Adrenal gland (tissue), 12 donors: Measurements from ENCODE around the gene FHOD3. TPM values are rescaled to one million over a fixed set of nuclear protein-coding genes. Genes with fewer than 3 reads are reported as not detected.

Experiments
- DNase-seq, 7 donors: peaks; one replicate each; pipeline ENCODE4 v3.0.0-alpha.2; 2019 to 2020
- H3K27ac ChIP-seq, 5 donors: fragments of 200-600 bp; sonication (generic) in 4 of 5; 1 replicate in 3 of 5; 2 replicates in 2 of 5; pipeline versions ENCODE4 v1.5.1 to v1.8.0; 2016 to 2020; ENCODE audit warnings: mild to moderate bottlenecking in 1 of 5
- H3K27me3 ChIP-seq: fragments of 200-600 bp; 2 replicates; pipeline ENCODE4 v1.8.0; 2021
- H3K36me3 ChIP-seq, 2 donors: fragments of 200-600 bp; replicated peaks in 1 of 2; 1 replicate in 1 of 2; 2 replicates in 1 of 2; pipeline versions ENCODE4 v1.5.1 to v1.8.0; 2018 to 2022
- H3K4me1 ChIP-seq, 2 donors: fragments of 200-600 bp; replicated peaks in 1 of 2; 1 replicate in 1 of 2; 2 replicates in 1 of 2; pipeline versions ENCODE4 v1.5.1 to v1.8.0; 2018 to 2021
- H3K4me3 ChIP-seq, 4 donors: fragments of 200-600 bp; sonication (generic) in 3 of 4; one replicate each; pipeline ENCODE4 v1.5.1; 2016 to 2018
- H3K9me3 ChIP-seq, 3 donors: fragments of 200-600 bp; sonication (generic) in 1 of 3; replicated peaks in 1 of 3; 1 replicate in 2 of 3; 2 replicates in 1 of 3; pipeline versions ENCODE4 v1.5.1 to v1.8.0; 2016 to 2021
- CTCF ChIP-seq, 6 experiments: fragments of 450-650 bp in 4 of 6; fragments of 200-600 bp in 2 of 6; sonication (generic) in 1 of 6; IDR thresholded peaks; 1 replicate in 5 of 6; 2 replicates in 1 of 6; pipeline versions ENCODE4 v1.5.1 to v1.8.0; 2016 to 2021; ENCODE audit warnings: antibody characterized with exemption in 6 of 6, mild to moderate bottlenecking in 2 of 6, moderate library complexity in 1 of 6
- POLR2A ChIP-seq, 2 donors: fragments of 450-650 bp; IDR thresholded peaks; one replicate each; pipeline ENCODE4 v1.6.1; 2017; ENCODE audit warnings: antibody characterized with exemption in 2 of 2, mild to moderate bottlenecking in 2 of 2, moderate library complexity in 1 of 2
- WGBS, 4 donors: extraction: QIAGEN DNeasy Blood & Tissue Kit in 2 of 4; methylation state at CpG; one replicate each; pipeline versions ENCODE4 v1.1.5 to v1.1.7; 2013 to 2017; 5-methylcytosine and 5-hydroxymethylcytosine counted together
- intact Hi-C, 2 donors: fragments of 100-400 bp; cut with DNase I; formaldehyde crosslinking; loops; one replicate each; pipeline versions ENCODE4 v1.14.1 to v1.15.0; 2022 to 2023
- polyA plus RNA-seq, 3 donors: library from polyadenylated mRNA; stranded (reverse); fragments of 200-250 nt in 2 of 3; fragments of 350-450 nt in 1 of 3; fragmentation: Illumina TruSeq in 1 of 3; extraction: RNeasy Lipid Tissue Mini Kit (QIAGEN cat#74804) in 1 of 3; gene quantifications; one replicate each; pipeline ENCODE4 v1.2.3, GENCODE V29; 2013 to 2014
- total RNA-seq, 9 donors: library from RNA; depleted of rRNA in 4 of 9; stranded (reverse); fragments of >200 nt in 4 of 9; fragments of 120-200 nt in 1 of 9; fragmentation: NEBNext Ultra II Directional in 1 of 9; extraction: Animal tissue kit (Norgen Biotek cat#: 25700) in 1 of 9; gene quantifications; one replicate each; pipeline versions ENCODE4 v1.1.0 to v1.2.4, GENCODE V29; 2013 to 2023
- donor health status: healthy with polysubstance abuse.
- donor health status: Bipolar disorder and iron deficiency.
- donor health status: DM: yes; HTN: yes; CAD: no.
- donor health status: DM: no; HTN: no; CAD: no.
- donor health status: DM: no; HTN: no; CAD: no.
- donor health status: DM: yes; HTN: yes; CAD: no.

Gene FHOD3
- total and polyA plus RNA-seq, 12 donors: 17.5 to 87.9 (median 48.5) TPM

GRCh38 chr18:36341944-36342343, 44.4 kb downstream of the FHOD3 start:
- Histone ChIP-seq H3K4me1 (no peaks in the 10 kb centered on the region), H3K9me3 (no peaks in the 10 kb centered on the region), H3K36me3 (no peaks in the 10 kb centered on the region), H3K4me3 (no peak overlapping the region), H3K27me3 (no peaks in the 10 kb centered on the region), H3K27ac (no peak overlapping the region)
- no peak for DNase-seq
- intact Hi-C loops: no loop called here
- TF ChIP-seq CTCF (IDR thresholded peaks at IDR 0.05) (no peak), POLR2A (IDR thresholded peaks at IDR 0.05) (no peak)

GRCh38 chr18:36348331-36348730, 50.8 kb downstream of the FHOD3 start:
- no peak overlapping the region for H3K4me3 ChIP-seq
- DNase-seq: peak in 1 of 7 donors; percentile 28
- intact Hi-C loops: no loop called here
- 74 to 79% (median 77%) methylated on average over 3 of the region's 3 CpGs for WGBS, 4 donors
- no peaks in the 10 kb centered on the region for H3K27me3 ChIP-seq
- no peaks in the 10 kb centered on the region for H3K36me3 ChIP-seq
- H3K27ac ChIP-seq: no peak overlapping the region
- no peaks in the 10 kb centered on the region for H3K9me3 ChIP-seq
- H3K4me1 ChIP-seq: peaks cover 0 to 7% of the 10 kb centered on the region in 2 donors
- TF ChIP-seq POLR2A (IDR thresholded peaks at IDR 0.05) (no peak), CTCF (IDR thresholded peaks at IDR 0.05) (no peak)

- Histone ChIP-seq H3K27me3 (no peaks in the 10 kb centered on the region), H3K36me3 (no peaks in the 10 kb centered on the region), H3K9me3 (no peaks in the 10 kb centered on the region), H3K4me1 (peaks cover 0 to 7% of the 10 kb centered on the region in 2 donors), H3K4me3 (no peak overlapping the region), H3K27ac (no peak overlapping the region)
- intact Hi-C loops: no loop called here
- WGBS, 4 donors: 86 to 93% (median 90%) methylated on average over 4 to 6 of the region's 6 CpGs
- TF ChIP-seq POLR2A (IDR thresholded peaks at IDR 0.05): no peak
- TF ChIP-seq CTCF (IDR thresholded peaks at IDR 0.05): no peak
- DNase-seq: peak in 2 of 7 donors; percentile 35 to 51
These were observed 51.5 kb downstream of the FHOD3 start for GRCh38 chr18:36348971-36349417.

GRCh38 chr18:36349552-36349951, 52.0 kb downstream of the FHOD3 start:
- DNase-seq: peak in 2 of 7 donors; percentile 22 to 38
- no peaks in the 10 kb centered on the region for H3K27me3 ChIP-seq
- H3K36me3 ChIP-seq: no peaks in the 10 kb centered on the region
- H3K9me3 ChIP-seq: no peaks in the 10 kb centered on the region
- no peak overlapping the region for H3K4me3 ChIP-seq
- TF ChIP-seq CTCF (IDR thresholded peaks at IDR 0.05) (no peak), POLR2A (IDR thresholded peaks at IDR 0.05) (no peak)
- H3K4me1 ChIP-seq: peaks cover 0 to 7% of the 10 kb centered on the region in 2 donors
- H3K27ac ChIP-seq: no peak overlapping the region
- WGBS, 4 donors: 83 to 92% (median 85%) methylated on average over 6 of the region's 6 CpGs
- intact Hi-C loops: no loop called here
